ENCODE results near the gene ZNRF2.
A peak's percentile ranks its signal among the peaks of the same experiment; 100 is the strongest.

Gene ZNRF2

DNA sequence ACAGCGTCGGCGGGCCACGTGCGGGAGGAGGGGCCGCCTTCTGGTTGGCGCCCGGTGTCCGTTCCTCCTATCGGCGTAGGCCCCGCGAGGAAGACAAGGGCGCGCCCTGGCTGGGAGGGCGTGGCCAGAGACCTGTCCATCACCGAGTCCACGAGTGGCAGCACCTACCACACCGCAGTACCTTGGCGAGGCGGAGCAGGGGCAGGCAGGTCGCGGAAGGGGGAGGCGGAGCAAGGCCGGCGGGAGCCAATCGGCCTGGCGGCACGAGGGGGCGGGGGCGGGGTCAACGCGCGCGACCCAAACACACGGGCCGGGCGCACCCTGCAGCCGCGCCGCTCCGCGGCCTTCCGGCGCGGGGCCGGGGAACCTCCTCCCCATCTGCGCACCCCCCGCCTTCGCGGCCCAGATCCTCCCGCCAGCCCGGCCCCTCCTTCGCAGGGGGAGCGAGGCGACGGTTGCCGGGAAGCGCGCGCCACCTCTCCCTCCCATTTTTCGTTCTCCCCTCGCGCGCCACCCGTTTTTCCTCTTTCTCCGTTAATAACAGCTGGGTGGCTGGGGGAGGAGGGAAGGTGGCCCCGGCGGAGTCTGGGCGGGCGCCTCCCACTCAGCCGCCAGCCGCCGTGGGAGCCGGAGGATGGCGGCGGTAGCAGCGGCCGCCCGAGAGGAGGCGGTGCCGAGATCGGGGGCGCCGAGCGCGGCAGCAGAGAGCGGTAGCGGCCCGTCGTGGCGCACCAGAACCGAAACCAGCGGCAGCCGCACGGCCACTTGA is at the start of gene ZNRF2:
Gene ZNRF2 (plus strand): TSS at position 300 of the 769 bp plus-strand sequence. CDS start 761 bp downstream, outside the sequence.
- DNase-seq (ENCODE audit: low spot score) = peak; percentile 97

DNA sequence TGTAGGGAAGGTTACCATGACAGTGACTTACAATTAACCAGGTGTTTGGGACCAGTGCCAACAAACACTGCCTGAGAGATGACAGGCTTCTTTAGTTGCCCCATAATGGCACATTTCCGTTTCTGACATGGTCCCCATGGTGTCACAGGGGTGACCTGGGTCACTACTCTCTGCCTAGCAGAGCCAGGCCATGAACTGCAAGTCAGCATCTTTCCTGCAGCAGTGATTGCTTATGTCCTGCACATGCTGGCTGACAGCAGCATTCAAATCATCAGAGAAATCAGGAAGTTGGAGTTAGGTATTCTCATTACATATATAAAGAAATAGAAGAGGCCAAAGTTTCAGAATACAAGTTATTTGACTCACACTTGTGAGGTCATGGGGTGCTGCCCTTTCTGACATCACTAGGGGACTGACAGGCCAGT is 47.1 kb upstream of the ZNRF2 start:
- no peak for DNase-seq (ENCODE audit: low spot score)

DNA sequence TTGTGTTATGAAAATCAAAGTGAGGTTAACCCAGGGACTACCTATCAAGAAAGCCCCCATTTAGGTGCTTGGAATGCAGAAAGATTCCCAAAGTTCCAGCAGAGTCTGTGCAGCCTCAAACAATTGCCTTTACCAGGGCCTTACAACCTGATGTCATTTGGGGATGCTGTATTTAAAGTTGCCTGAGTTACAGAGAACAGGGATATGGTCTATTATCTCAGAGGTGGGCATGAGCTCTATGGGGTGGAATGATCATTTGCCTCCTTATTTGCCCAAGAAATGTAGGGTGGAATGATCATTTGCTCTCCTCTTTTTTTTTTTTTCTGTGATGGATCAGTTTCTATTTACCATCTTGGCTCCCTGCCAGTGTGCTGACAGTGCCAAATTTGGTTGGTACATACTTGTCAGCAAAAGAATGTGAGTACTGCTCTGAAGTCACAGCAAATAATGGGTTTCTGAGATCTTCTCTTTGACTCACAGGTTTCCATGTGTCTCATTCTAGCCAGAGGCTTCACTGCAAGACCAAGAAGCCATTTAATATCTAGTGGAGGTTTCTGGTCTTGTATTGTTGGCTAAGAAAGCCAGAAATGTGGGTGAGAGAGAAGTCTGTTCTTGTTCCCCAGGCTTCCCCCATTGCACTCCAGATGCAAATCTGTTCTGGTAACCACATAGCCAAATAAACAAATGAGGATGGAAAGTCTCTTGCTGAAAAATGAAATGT is 45.5 kb upstream of the ZNRF2 start:
- DNase-seq (ENCODE audit: low spot score) = peak; percentile 51

DNA sequence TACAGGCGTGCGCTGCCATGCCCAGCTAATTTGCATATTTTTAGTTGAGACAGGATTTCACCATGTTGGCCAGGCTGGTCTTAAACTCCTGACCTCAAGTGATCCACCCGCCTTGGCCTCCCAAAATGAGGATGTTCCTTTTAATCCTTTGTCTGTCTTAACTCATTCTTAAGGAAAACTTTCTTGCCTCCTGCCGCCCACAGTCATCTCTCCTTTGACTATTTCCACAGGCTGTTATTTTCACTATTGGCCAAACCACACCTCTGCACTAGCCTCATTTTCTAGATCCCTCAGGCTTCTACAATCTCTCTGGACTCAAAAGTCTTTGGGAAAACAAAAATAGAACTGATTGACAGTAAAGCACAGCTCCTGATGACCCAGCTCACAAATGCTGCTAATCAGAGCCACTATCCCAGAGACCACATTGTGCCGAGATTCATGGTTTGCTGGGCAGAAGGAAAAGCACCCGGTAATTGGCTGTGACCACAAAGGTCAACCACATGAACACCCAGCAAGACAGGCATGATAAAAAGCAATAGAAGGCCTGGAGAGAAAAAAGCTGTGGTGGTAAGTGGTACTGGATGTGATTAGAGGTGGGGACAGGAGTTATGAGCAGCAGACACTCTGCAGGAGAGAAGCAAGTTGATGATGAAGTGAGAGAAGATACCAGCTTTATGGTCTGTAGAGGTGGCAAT is 44.1 kb upstream of the ZNRF2 start:
- DNase-seq (ENCODE audit: low spot score) = no peak

DNA sequence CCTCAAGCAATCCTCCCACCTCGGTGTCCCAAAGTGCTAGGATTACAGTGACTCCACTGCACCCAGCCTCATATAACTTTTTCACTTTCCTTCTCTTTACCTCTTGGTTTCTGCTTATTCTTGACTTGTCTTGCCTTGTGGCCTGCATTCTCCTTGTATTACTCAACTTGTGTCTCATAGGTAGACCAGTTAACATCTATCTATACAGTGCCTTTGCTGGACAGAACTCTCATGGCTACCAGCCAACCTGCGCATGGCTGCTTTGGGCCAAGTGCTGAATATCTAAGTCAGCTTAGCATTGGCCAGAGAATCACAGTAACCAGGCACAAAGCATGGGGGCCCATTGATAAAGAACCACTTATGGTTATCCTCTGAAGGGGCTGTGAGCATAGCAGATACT is 42.6 kb upstream of the ZNRF2 start:
- no peak for DNase-seq (ENCODE audit: low spot score)

DNA sequence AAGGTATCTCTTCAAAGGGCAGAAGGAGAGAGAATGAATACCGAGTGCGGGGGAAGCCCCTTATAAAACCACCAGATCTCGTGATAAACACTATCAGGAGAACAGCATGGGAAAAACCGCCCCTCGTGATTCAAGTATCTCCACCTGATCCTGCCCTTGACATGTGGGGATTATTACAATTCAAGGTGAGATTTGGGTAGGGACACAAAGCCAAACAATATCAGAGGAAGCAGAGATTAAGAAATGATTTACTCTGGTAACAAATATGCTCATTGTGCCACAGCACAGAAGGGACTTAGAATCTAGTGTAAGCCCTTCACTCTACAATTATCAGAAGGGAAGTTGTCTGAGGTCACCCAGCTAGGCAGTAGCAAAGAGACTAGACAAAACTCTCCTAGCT is 40.1 kb upstream of the ZNRF2 start:
- DNase-seq (ENCODE audit: low spot score) = no peak

DNA sequence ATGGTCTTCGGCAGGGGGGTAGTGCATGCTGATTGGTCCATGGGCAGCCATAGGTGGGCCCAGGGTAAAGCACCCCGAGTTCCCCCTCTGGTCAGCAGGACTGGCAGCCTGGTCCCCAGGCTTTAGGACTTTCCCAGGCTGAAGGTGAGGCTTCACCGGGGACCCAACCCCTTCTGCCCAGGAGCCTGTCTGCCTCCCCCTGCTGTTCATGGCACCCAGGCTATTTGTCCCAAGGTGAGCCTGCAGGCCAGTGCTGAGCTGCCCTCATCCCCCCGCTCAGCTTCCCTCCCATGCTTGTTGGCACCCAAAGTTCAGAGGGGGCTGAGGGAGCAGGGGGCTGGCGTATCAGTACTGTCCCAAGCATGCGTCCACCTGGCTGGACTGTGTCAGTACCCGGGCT is 38.5 kb upstream of the ZNRF2 start:
- DNase-seq (ENCODE audit: low spot score) = no peak

DNA sequence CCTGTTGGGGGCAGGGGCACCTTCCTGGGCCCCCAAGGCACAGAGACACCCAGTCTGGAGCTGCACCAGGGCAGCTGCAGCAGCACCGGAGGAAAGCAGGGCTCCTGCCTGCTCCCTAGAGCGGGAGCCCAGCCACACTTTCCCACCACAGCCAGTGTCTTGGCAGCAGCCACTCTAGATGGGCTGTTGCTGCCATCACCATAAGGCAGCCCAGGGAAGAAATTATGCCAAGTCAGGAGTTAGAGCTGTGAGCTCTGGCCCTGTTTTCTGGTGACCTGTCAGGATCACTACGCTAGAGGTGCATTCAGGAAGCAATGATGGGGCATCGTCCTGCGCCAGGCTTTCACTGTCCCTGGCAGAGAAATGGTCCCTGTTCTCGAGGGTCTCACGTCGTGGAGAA is 38.0 kb upstream of the ZNRF2 start:
- no peak for DNase-seq (ENCODE audit: low spot score)

DNA sequence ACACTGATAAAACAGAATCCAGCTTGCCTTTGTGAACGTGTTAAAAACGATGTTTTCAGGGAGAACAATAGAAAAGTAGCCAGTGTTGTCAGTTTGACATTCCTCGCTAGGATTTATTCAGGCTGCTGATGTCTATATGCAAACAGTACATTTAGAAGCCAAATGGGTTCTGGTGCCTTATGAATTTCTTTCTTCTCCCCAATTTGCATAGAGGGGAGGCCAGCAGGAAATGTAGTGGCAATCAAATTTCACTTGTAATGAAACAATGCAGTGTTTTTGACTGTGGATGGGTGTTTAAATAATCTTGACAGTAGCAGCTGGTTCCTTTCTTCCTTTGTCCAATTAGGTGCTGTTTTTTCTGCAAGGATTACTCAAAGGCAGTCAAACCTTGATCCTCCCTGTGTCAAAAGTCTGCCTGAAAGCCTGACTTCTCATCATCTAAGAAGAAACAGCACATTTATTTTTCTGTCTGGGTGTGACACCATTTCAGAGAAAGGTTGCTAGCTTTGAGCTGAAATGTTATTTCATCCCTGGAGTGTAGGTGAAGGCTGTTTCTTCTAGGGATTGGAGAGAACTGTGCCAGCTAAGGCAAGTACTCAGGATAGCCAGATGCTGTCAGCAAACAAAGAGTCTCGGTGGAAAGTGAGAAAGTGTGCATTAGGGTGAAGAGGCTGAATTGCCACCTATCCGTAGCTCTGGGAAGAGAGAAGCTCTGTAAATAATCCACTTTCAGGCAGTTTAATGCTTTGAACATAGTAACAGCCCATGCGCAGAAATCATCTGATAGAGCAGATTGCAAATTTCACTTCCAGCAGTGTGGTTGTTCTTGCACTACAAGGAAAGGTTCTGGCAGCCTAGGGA is 36.6 kb upstream of the ZNRF2 start:
- no peak for DNase-seq (ENCODE audit: low spot score)

DNA sequence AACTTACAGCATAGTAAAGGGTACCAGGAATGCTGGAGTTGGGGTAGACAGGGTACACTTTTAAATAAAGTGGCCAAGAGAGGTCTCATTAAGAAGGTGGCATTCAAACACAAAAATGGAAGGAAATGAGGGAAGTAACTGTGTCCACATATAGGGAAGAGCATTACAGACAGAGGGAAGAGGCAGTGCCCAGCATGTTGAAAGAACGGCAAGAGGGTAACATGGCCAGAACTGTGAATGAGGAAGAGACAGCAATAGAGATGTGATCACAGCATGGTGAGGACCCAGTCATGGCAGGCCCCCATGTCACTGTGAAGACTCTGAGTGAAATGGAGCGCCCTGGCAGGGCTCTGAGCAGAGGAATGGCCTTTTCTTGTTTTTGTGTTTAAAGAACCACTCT is 35.1 kb upstream of the ZNRF2 start:
- no peak for DNase-seq (ENCODE audit: low spot score)

DNA sequence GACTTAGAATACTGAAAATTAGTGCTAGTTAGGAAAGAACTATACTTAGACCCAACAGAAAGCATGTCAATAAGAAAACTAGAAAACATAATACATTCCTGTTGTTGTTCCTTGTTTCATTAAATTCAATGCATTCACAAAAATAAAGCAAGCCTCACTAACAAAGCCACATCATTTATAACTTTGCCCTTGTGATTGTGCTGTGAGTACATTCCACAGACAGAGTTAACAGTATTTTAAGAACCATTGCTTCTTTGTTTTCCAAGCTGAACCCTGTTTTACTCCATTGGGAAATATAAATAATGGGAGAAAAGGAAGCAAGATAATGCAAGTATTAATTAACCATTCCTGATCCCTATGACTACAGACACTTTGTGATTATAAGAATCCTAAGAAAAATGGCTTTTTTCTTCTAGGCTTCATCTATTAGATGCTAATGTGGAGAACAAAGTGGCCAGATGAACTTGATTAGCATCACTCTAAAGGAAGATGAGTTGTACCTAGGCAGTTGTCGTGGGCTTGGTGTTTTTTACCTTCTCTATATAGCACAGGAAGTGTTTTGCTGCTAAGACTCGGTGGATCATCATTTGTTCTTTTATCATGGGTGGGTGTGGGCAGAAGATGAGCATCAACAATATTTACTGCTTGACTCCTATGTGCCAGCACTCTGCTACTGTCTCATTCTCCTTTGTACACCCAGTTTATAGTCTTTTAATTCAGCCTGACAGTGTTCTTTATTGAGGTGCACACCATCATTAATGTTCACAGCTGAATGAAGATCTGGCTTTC is 34.2 kb upstream of the ZNRF2 start:
- no peak for DNase-seq (ENCODE audit: low spot score)

DNA sequence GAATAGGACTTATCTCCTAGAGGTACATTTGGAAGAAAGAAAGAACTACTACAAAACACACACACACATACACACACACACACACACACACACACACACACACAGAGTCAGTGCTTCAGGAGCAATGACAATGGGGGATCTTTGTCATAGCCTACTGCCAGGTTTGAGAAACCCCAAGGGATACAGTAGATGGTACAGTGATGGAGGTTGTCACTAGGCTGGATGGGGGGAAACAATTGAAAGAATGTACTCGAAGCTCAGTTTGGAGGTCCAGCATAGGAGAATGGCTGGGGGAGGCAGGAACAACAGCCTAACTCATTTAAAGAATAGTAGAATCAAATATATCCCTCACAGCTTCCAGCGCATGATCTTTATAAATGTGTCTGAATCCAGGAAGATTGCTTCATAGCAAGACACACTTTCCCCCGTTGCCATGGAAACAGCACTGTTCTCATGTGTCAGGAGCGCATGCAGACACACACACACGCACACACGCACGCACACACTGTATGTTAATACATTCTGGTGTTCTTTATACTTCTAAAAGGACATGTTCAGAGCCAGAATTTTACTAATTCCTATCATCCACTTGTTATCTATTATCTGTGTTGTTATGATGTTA is 32.6 kb upstream of the ZNRF2 start:
- DNase-seq (ENCODE audit: low spot score) = no peak

DNA sequence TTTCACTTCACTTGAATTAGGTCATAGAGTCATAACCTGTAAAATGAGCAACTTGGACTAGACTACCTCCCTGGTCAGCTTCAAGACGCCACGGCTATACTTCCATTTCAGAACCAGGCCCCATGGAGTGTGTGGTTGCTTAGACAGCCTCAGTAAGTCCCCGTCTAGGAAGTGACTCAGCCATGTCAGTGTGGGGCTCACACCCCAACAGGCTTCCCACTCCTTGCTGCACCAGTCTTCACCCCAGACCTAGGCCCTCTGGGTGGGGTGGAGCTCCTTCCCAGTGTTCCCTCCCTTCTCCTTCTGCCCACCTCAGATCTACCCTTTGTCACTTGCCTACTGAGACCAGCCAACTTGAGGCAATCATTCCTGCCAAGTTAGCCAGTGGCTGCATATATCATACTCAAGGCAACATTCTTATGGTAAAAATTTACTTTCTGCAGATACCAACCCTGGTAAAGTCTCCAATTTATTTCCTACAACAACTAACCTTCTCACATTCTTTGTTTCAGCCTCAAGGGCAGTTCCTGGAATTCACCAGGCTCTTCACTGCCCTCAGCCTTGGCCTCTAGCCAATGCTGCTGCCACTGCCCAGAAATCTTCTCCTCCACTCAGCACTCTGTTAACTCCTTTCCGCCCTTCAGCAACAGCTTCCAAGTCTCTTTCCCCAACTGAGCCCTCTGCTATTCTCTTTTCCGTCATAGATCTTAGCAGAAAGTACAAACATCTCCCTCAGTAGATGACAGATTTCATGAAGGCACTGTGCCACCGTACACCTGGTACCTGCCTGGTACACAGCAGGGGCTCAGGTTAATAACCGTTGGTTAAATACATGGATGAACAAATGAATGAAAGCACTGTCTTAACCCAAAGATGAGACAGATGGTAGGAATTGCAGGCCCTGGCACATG is 31.3 kb upstream of the ZNRF2 start:
- peak; percentile 13 for DNase-seq (ENCODE audit: low spot score)

DNA sequence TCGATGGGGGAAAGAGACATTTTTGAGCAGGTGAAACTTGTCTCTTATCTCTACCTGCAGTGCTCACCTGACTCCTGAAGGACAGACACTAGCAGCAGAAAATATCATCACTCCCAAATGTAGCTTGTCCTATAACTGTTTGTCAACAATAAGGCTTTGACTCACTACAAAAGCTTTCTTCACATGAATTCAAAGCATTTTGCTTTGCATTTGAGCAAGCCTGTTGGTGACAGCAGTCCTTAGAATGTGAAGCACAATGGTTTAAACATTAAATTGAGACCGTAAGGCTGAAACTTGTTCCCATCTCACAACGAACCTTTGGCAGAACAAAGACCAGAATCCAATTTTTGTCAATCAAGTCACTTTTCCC is 30.6 kb upstream of the ZNRF2 start:
- no peak for DNase-seq (ENCODE audit: low spot score)

DNA sequence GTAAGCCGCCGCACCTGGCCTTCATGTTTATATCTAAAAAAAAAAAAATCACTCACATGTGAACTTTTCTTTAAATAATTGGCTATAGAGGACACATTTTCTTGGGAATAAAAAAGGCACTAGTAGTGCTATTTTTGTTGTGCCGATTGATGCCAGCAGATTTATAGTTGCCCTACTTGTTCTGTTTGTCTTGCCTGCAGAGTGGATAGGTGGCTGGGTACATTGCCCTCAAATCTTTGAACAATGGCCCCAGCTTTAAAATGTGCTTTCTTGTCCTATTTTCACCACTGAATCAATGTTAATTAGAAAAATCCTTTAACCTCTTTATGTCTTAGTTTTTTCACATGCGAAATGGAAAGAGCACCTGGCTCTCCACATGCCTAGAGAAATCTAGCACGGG is 30.1 kb upstream of the ZNRF2 start:
- no peak for DNase-seq (ENCODE audit: low spot score)

DNA sequence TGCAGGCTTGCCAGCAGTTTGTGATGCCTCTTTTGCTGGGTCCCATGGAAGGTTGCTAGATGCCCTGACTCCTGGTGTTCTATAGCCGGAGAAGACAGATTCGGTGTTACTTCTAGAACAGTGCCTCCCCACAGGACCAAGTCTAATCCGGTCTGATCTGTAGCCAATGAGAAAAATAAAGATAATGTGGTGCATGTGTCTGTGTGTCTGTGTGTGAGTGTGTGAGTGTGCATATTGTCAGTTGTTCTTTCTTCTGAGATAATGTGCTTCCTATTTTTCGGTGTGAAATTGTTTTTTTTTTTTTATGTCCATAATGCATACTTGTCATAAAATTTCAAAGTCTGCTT is 29.7 kb upstream of the ZNRF2 start:
- no peak for DNase-seq (ENCODE audit: low spot score)

DNA sequence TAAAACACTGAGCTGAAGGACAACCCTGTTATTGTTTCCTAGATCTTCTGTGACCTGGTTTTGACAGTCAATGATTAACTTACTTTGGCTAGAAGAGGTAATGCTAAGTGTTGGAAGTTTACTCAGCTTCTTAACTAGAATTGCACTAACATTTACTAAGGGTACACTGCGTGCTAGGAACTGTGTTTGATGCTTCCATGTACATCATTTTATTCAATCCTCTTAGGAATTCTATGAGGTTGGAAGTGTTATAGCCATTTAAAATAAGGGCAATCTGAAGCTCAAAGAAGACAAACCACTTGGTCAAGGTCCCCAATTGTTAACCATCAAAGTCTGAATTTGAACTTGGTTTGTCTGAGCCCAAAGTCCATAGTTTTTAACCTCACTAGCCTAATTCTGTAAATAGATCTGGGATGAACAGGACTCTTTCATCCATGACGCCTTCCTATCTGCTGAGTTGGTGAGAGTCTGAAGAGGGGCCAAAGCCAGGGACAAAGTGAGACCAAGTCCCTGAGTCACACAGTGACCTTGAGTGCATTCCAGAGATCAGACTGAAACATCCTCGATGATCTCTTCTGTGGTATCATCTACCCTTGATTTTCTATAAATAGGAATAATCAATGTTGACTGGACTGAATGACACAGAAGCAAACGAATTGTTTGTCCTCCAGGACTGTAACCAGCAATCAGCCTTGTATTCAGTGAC is 29.2 kb upstream of the ZNRF2 start:
- no peak for DNase-seq (ENCODE audit: low spot score)

DNA sequence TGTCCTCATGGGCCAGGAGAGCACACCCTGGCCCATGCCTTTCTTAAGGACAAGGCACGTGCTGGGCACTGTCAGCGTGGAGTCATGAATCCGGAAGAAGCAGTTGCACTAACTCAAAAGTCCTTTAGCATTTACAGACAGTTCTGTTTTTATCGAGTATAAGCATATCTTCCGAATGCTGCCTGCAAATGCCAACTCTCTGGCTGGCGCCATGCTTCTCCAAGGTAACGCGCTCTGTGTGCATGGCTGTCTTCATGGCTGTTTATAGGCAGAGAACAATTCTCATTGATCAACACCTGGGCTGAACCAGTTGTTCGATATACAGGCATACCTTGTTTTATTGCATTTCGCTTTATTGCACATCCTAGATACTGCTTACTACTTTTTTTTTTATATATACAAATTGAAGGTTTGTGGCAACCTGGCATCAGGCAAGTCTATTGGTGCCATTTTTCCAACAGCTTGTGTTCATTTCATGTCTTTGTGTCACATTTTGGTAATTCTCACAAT is 28.0 kb upstream of the ZNRF2 start:
- no peak for DNase-seq (ENCODE audit: low spot score)

DNA sequence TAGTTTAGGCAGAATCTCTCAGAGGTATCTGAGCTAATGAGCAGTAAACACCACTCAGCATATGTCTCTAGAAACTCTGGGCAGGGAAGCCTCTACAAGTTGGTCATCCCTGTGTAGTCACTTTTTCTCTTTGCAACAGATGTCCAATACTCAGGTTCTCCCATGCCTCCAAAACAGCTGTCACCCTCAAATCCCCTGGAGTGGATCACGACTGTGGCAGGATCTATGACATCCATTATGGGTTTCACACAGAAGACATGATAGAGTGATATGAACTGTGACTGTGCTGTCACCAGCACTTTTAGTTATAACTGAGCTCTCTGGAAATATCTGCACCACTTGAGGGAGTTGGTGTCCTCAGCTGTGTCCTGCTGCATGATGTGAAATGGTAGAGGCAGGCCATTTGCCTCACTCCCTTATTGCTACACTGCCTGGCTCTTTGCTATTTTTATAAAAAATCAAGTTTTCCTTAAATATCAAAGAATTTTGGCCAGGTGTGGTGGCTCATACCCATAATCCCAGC is 24.1 kb upstream of the ZNRF2 start:
- no peak for DNase-seq (ENCODE audit: low spot score)

All from AG08395 (cell line).